ELR (cell line): ENCODE data around the gene PRKG1.
"Not testable (repeated sequence)": the region's sequence is repeated elsewhere in the genome, so short reads cannot be mapped to it uniquely, and the experiment has no call there.

Experiments used
- DNase-seq: peaks from one replicate; pipeline ENCODE4 v3.0.0-alpha.2; 2015; ENCODE audit warnings: low read depth

PRKG1 gene

GRCh38 chr10:51510231-51510630, 435.9 kb downstream of the PRKG1 start:
- DNase-seq = no peak

- DNase-seq = no peak
Observed at GRCh38 chr10:51521605-51522004, 447.3 kb downstream of the PRKG1 start.

GRCh38 chr10:51522858-51523257, 448.6 kb downstream of the PRKG1 start:
- DNase-seq = no peak

- DNase-seq = no peak
Observed at GRCh38 chr10:51523440-51523839, 449.2 kb downstream of the PRKG1 start.

GRCh38 chr10:51524041-51524440, 449.8 kb downstream of the PRKG1 start:
- no peak for DNase-seq

DNA sequence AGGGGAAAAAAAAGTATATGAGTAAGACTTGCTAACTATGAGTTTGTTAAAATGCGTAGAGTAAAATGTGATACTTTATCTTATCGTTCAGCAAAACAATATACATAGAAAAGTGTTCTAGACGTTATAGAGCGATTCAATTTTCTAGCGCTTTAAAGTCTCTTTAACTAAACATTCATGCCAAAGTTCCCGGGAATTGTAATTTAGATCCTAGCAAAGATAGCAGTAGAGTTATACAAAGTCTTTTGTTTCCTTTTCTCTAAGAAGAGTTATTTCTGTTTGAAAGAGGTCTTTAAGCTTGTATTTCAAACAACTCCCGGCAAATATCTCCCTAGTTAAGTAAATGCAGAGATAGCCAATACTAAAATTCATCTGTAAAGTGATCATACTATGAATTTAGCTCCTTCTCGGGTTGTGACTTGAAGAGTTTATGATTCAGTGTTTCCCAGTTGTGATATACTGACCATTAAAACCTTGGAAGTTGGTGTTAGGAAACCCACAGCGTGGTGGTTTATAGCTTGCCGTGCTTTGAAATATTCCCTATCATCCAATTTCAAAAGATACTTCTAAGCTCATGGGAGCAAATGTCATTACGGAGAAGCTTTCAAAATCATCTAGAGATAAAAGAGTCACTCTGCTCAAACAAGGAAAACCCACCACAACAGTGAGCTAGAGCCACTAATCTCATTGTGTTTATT, 453.4 kb downstream of the PRKG1 start:
- no peak for DNase-seq

DNA sequence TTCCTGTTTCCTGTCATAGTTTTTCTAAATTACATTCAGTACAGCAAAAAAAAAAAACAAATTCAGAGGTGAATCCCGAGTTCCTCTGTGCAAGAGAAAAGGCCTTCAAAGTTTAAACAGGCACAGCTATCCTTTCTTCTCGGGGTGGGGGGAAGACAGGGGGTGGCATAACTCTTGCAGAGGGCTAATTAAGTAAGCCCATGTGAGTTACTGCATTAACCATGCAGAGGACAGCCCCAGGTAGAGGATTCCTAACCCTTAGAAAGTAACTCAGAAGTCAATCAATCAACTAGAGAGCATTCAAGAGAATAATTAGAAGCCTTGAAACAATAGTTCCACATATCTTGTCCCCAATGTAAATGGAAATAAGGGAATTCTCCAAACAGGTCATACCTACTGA, 454.2 kb downstream of the PRKG1 start:
- no peak for DNase-seq

DNA sequence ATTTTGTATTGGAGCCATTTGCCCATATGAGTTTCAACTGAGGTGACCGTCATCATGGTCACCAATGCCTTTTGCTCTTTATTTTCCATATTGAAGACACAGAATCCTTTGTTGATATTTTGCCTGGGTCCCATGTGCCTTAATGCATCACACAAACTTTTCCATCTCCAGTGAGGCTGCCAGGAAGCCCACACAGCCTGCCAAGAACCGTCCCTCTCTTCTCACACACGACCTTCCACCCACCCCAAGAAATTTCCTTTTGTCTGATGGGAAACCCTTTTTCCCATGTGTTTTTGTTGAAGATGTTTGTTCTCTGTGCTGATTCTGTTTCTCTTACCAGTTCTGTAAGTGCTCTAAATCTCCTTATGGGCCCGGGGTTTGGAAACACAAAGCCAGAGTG, 456.3 kb downstream of the PRKG1 start:
- no peak for DNase-seq

DNA sequence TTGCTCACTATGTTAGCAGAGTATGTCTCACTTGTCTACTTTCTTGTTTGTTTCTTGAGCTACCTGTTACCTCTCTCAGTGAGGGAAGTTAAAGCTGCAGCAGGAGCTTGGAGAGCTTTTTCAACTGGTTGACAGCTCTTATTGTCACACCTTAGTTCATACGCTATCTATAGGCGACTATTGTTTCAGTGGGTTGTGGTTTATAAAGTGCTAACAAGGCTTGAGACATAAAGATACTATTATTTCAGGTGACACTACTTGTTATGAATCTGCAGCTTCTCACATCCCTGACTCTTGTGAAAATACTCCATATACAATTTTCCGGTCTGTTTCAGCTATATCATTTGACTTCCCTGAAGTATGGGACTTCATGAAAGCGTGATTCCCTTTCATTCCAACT, 457.8 kb downstream of the PRKG1 start:
- no peak for DNase-seq

DNA sequence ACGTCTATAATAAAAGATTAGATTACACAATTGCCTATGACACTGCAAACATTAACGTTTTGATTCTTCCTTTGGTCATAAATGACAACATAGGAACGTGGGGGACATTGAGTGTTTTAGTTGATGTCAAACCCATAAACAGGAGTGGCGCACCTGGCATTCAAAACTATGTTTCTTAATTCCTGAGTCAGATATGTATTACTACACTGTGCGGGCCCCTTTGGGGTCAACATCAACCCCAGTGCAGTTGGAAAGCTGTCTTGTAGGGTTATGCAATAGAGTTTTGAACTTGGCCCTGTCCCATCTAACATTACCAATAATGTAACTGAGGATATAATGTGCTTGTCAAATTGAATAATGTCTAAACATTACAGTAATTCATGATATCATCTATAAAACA, 468.6 kb downstream of the PRKG1 start:
- no peak for DNase-seq

DNA sequence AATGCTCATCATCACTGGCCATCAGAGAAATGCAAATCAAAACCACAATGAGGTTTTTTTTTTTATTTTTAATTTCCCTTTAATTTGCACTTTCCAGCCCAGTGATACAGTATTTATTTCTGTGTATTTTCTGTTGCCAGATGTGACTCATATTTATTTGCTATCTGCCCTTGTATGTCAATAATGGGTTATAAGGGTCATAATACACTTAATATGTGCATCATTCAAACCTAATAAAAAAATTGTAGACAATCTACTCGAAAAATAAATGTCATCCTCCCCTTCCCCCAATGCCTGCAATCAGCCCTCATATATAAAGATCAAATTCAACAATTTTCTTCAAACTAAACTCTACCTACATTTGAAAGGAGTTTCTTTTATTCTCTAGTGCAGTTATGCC, 470.6 kb downstream of the PRKG1 start:
- no peak for DNase-seq

GRCh38 chr10:51547941-51548340, 473.7 kb downstream of the PRKG1 start:
- no peak for DNase-seq

DNA sequence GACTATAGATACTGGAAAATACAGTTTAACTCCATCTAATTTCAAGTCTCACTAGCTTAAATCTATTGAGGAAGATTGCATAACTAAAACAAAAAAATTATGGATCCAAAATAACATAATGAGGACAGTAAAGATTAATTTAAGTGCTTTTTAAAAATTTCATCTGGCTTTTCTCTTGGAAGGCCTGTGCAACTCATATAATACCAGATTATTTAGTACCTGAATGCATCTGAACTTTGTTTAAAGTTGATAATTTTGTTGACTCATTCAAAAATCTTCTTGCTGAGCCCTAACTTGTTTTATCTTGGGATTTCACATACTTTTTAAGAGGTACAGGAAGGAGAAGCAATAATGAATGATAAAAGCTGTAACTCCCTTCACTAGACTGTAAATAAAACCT, 478.6 kb downstream of the PRKG1 start:
- no peak for DNase-seq

DNA sequence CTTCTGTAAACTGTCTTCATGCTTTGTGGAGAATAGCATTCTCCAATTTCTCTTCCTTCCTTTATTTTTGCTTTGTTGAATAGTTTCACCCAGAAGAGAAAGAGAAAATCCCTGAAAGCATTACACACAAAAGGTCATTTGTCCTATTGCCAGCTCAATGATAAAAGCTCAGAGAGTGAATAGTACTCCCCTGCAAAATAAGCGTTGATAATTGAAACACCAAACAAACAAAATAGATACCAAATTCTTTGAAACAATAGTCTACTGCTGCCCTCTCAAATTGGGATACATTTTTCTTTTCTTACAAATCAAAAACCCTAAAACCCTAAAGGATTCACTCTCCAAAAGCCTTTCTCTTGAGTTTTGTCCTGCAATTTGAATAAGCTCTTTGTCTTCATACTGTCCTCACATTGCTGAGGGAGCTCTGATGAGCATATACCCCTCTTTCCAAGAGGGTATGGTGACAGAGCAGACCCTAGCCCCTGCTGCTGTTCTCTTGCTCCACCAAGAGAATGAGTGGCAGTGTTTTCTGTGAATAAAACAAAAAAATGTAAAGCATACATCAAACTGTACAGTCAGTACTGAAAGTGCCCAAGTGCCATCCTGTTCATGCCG, 490.7 kb downstream of the PRKG1 start:
- DNase-seq = no peak

GRCh38 chr10:51567271-51567670, 493.0 kb downstream of the PRKG1 start:
- no peak for DNase-seq

- DNase-seq = no peak
Observed at GRCh38 chr10:51569467-51569866, 495.2 kb downstream of the PRKG1 start.

- DNase-seq = no peak
Observed at GRCh38 chr10:51574248-51575048, 500.2 kb downstream of the PRKG1 start.

- DNase-seq = not testable (repeated sequence)
Observed at GRCh38 chr10:51581196-51581595, 506.9 kb downstream of the PRKG1 start.

DNA sequence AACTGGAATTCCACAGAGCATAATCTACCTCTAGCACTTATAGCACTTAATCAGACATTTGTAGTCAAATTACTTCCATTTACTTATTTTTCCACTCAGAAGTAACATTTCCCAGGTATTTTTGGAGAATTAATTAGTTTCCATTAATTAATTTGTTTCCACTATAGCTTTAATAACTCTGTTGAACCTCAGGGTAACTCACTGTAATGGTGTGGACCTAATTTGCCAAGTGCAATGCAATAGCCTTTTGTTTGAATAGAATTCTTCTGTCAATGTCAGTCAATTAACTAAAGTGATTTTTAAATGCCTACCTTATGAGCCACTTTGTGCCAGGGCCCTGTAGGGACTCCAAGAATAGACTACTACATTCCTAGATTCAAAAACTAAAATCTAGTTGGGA, 509.7 kb downstream of the PRKG1 start:
- DNase-seq = no peak

DNA sequence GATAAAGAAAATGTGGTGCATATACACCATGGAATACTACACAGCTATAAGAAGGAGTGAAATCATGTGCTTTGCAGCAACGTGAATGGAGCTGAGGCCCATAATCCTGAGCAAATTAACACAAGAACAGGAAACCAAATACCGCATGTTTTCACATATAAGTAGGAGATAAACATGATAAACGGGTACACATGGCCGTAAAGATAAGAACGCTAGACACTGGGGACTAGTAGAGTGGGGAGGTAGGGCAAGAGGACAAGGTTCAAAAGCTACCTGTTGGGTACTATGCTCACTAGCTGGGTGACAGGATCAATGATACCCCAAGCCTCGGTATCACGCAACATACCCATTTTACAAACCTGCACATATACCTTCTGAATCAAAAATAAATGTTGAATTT, 511.5 kb downstream of the PRKG1 start:
- no peak for DNase-seq

DNA sequence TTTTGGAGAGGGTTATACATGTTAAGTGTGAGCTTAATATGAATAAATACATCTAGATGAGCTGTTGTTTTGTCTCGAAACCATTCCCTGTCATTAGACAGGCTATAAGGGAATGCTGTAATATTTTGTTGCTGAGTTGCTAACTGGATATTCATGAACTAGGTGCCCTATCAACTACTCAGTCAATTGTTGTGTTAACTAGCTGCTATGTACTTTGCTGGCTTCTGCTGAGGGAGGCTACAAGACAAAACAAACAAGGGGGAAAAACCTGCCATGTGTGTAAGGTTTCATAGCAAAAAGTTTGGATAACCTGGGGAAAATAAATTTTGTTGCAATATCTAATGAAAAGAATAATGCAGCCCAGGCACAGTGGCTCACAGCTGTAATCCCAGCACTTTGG, 514.7 kb downstream of the PRKG1 start:
- DNase-seq = no peak

- no peak for DNase-seq
Observed at GRCh38 chr10:51590818-51591217, 516.5 kb downstream of the PRKG1 start.

DNA sequence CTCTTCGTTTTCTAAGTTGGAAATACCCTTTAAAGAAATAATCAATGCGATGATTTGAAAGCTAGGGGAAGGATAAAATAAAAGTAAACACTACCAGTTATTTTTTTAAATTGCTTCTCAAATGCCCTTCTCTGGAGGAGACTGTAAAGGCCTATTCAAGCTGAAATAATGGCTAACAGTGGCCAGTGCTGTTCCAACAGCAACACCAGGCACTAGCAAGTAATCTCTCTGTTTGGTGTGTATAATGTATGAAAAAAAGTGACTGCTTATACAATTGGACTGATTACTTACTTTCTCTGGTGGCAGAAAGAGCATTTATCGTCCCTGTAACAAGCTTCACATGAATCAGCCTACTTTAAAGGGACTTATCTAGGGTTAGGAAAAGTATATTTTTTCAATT, 522.4 kb downstream of the PRKG1 start:
- no peak for DNase-seq
